Bronchial epithelial cell (primary cell): ENCODE data around the gene PRKCE. TPM values are rescaled to one million over a fixed set of nuclear protein-coding genes. Genes with fewer than 3 reads are reported as not detected.

Experiments used
- DNase-seq: peaks from one replicate; pipeline ENCODE4 v3.0.0-alpha.2; 2010; ENCODE audit warnings: low read depth
- FAIRE-seq: peaks from 2 replicates; lab custom pipeline; 2011; peaks lifted over from hg19 to GRCh38; lab: Jason Lieb, UNC
- H3K27me3 ChIP-seq: 2 replicates; pipeline ENCODE4 v1.5.1; 2011; ENCODE audit warnings: low read length; ENCODE audit not compliant: control insufficient read depth, insufficient read depth
- H3K36me3 ChIP-seq: 2 replicates; pipeline ENCODE4 v1.5.1; 2011; ENCODE audit warnings: low read length; ENCODE audit not compliant: control insufficient read depth, insufficient read depth
- H3K4me3 ChIP-seq: 2 replicates; pipeline ENCODE4 v1.5.1; 2011; ENCODE audit warnings: mild to moderate bottlenecking, low read depth, low read length, control low read depth
- CTCF ChIP-seq: IDR thresholded peaks from 2 replicates; pipeline ENCODE4 v1.5.1; 2011; ENCODE audit warnings: mild to moderate bottlenecking, moderate library complexity, low read length, control low read depth, inconsistent platforms; ENCODE audit not compliant: insufficient read depth, severe bottlenecking
- total RNA-seq: library from RNA; depleted of rRNA; stranded (reverse); fragments of >200 nt; gene quantifications from 2 replicates; pipeline ENCODE4 v1.2.1, GENCODE V29; 2014

Gene PRKCE
- total RNA-seq, result 6.3 and 10.9 TPM in 2 replicates

GRCh38 chr2:45651415-45652089, at the start of gene PRKCE:
Gene PRKCE (plus strand): TSS chr2:45651675.
- FAIRE-seq (no peak), DNase-seq (no peak)
- no peaks in the 10 kb centered on the region for H3K36me3 ChIP-seq
- TF ChIP-seq CTCF, result no peak
- no peaks in the 10 kb centered on the region for H3K27me3 ChIP-seq
- H3K4me3 ChIP-seq, result peak within 1 kb of the TSS; percentile 73

GRCh38 chr2:45602624-45603023, 48.9 kb upstream of the PRKCE start:
- FAIRE-seq, result no peak
- H3K36me3 ChIP-seq, result peaks cover 5% of the 10 kb centered on the region
- no peak for DNase-seq
- H3K4me3 ChIP-seq, result no peak overlapping the region
- TF ChIP-seq CTCF, result no peak
- H3K27me3 ChIP-seq, result no peaks in the 10 kb centered on the region

- Histone ChIP-seq H3K36me3 (peaks cover 5% of the 10 kb centered on the region), H3K27me3 (no peaks in the 10 kb centered on the region), H3K4me3 (no peak overlapping the region)
- no peak for TF ChIP-seq CTCF
- no peak for FAIRE-seq
- DNase-seq, result no peak
Observed at GRCh38 chr2:45605116-45605515, 46.4 kb upstream of the PRKCE start.

- FAIRE-seq (no peak), DNase-seq (no peak)
- Histone ChIP-seq H3K36me3 (peaks cover 3% of the 10 kb centered on the region), H3K4me3 (no peak overlapping the region), H3K27me3 (no peaks in the 10 kb centered on the region)
- TF ChIP-seq CTCF, result no peak
Observed at GRCh38 chr2:45606796-45607195, 44.7 kb upstream of the PRKCE start.

- Histone ChIP-seq H3K27me3 (no peaks in the 10 kb centered on the region), H3K36me3 (peaks cover 3% of the 10 kb centered on the region), H3K4me3 (no peak overlapping the region)
- FAIRE-seq (no peak), DNase-seq (no peak)
- peak; percentile 59 for TF ChIP-seq CTCF
Observed at GRCh38 chr2:45607701-45608100, 43.8 kb upstream of the PRKCE start.
